Left ventricle myocardium inferior (tissue), 1 donor: ENCODE results near the gene HIPK2. TPM values are rescaled to one million over a fixed set of nuclear protein-coding genes. Genes with fewer than 3 reads are reported as not detected.

ENCODE experiments used
- DNase-seq: peaks from one replicate; pipeline ENCODE4 v3.0.0-alpha.2; 2020
- H3K27ac ChIP-seq: fragments of 200-600 bp; replicated peaks from 2 replicates; pipeline ENCODE4 v1.8.0; 2021
- H3K27me3 ChIP-seq: fragments of 200-600 bp; 2 replicates; pipeline ENCODE4 v1.8.0; 2021; ENCODE audit warnings: low read depth
- H3K36me3 ChIP-seq: fragments of 200-600 bp; 2 replicates; pipeline ENCODE4 v1.8.0; 2021
- H3K4me1 ChIP-seq: fragments of 200-600 bp; 2 replicates; pipeline ENCODE4 v1.8.0; 2021
- H3K4me3 ChIP-seq: fragments of 200-600 bp; 2 replicates; pipeline ENCODE4 v1.8.0; 2021; ENCODE audit warnings: mild to moderate bottlenecking, moderate library complexity
- H3K9me3 ChIP-seq: fragments of 200-600 bp; replicated peaks from 2 replicates; pipeline ENCODE4 v1.8.0; 2021
- CTCF ChIP-seq: fragments of 200-600 bp; IDR thresholded peaks from 2 replicates; pipeline ENCODE4 v1.8.0; 2021; ENCODE audit warnings: antibody characterized with exemption, mild to moderate bottlenecking, borderline replicate concordance
- intact Hi-C: fragments of 100-400 bp; cut with micrococcal nuclease; formaldehyde crosslinking; loops from one replicate; pipeline ENCODE4 v1.11.0; 2022
- total RNA-seq: library from RNA; stranded (reverse); fragmentation: NEBNext Ultra II Directional; extraction: Animal tissue kit (Norgen Biotek cat#: 25700); gene quantifications from one replicate; pipeline ENCODE4 v1.2.1, GENCODE V29; 2021
- donor health status: DM: no; HTN: yes; CAD: no; lungs with severe emphysema.

Gene HIPK2
- total RNA-seq, 1 donor from 2014 or later, result 127 TPM

GRCh38 chr7:139523199-139523941, 254.4 kb downstream of the HIPK2 start, which contains the start of gene CLEC2L:
CLEC2L (plus strand) TSS chr7:139523685; CDS start chr7:139523928, 243 bp downstream.
- DNase-seq, result no peak
- intact Hi-C loops, result no loop called here
- Histone ChIP-seq H3K9me3 (no peaks in the 10 kb centered on the region), H3K4me1 (no peaks in the 10 kb centered on the region), H3K36me3 (no peaks in the 10 kb centered on the region), H3K27ac (no peak within 1 kb of the TSS), H3K4me3 (peak within 1 kb of the TSS; percentile 51), H3K27me3 (peaks cover 76% of the 10 kb centered on the region)
- no peak for TF ChIP-seq CTCF

GRCh38 chr7:139522830-139523198, 255.0 kb downstream of the HIPK2 start:
- no peak for DNase-seq
- TF ChIP-seq CTCF, result no peak
- intact Hi-C loops, result no loop called here
- Histone ChIP-seq H3K27me3 (peaks cover 76% of the 10 kb centered on the region), H3K36me3 (no peaks in the 10 kb centered on the region), H3K27ac (no peak overlapping the region), H3K4me3 (no peak overlapping the region), H3K4me1 (no peaks in the 10 kb centered on the region), H3K9me3 (no peaks in the 10 kb centered on the region)

GRCh38 chr7:139521439-139521838, 256.4 kb downstream of the HIPK2 start:
- intact Hi-C loops, result no loop called here
- no peak for TF ChIP-seq CTCF
- no peaks in the 10 kb centered on the region for H3K9me3 ChIP-seq
- no peak overlapping the region for H3K4me3 ChIP-seq
- H3K27me3 ChIP-seq, result peaks cover 68% of the 10 kb centered on the region
- H3K4me1 ChIP-seq, result no peaks in the 10 kb centered on the region
- DNase-seq, result no peak
- H3K27ac ChIP-seq, result no peak overlapping the region
- H3K36me3 ChIP-seq, result no peaks in the 10 kb centered on the region

GRCh38 chr7:139515266-139515665, 262.5 kb downstream of the HIPK2 start:
- Histone ChIP-seq H3K4me1 (no peaks in the 10 kb centered on the region), H3K9me3 (no peaks in the 10 kb centered on the region), H3K27me3 (peaks cover 21% of the 10 kb centered on the region), H3K36me3 (no peaks in the 10 kb centered on the region), H3K27ac (no peak overlapping the region), H3K4me3 (no peak overlapping the region)
- intact Hi-C loops, result no loop called here
- no peak for DNase-seq
- TF ChIP-seq CTCF, result no peak

Other genes with a start within 250 kb of the HIPK2 start
- 3.9 TPM for gene TBXAS1, start 51.3 kb upstream of the HIPK2 start, total RNA-seq